K562 (cell line): ENCODE data around the gene PSMC3IP. TPM values are rescaled to one million over a fixed set of nuclear protein-coding genes. Genes with fewer than 3 reads are reported as not detected.

Experiments
- ATAC-seq: fragments of 200-7000 bp; cut with Tn5 transposase; 3 replicates; pipeline ENCODE4 v1.9.1; 2020; ENCODE audit warnings: moderate library complexity
- BruUV-seq: library from RNA; stranded (reverse); fragments of 400-500 nt; replicated peaks from 2 replicates; lab custom pipeline; 2021; lab: Mats Ljungman, UMichigan
- CTCF ChIA-PET: fragments of 300-600 bp; formaldehyde crosslinking; extraction: SDS; loops from one replicate; lab custom pipeline; 2021; ENCODE audit warnings: low intra/inter-chr PET ratio; lab: Yijun Ruan, JAX
- POLR2A ChIA-PET: fragments of 300-600, 350-650 bp; sonication (Branson Sonifier 250); formaldehyde crosslinking; extraction: SDS; loops from one replicate; lab custom pipeline; 2021; ENCODE audit warnings: antibody characterized with exemption, inconsistent platforms; lab: Yijun Ruan, JAX
- DNase-seq, 4 experiments: peaks; one replicate each; pipeline versions ENCODE4 v3.0.0 to v3.0.0-alpha.2; 2011 to 2018; ENCODE audit warnings: low spot score in 3 of 4, mixed read lengths in 3 of 4; ENCODE audit errors: extremely low read depth in 1 of 4
- FAIRE-seq: peaks from 2 replicates; lab custom pipeline; 2011; peaks lifted over from hg19 to GRCh38; lab: Jason Lieb, UNC
- H2AFZ ChIP-seq: 2 replicates; pipeline ENCODE4 v1.6.0; 2011; ENCODE audit warnings: low read depth, low read length, control low read depth, inconsistent platforms
- H3K27ac ChIP-seq: fragments of 200-600 bp; 3 replicates; pipeline ENCODE4 v1.8.0; 2011; ENCODE audit warnings: low read depth, mild to moderate bottlenecking, control low read depth, inconsistent platforms, low read length, moderate library complexity, mixed read lengths; ENCODE audit errors: extremely low read depth
- H3K27me3 ChIP-seq, 2 experiments: fragments of 300-600 bp in 1 of 2; 2 replicates in 1 of 2; 3 replicates in 1 of 2; pipeline versions ENCODE4 v1.6.0 to v1.8.0; 2011; ENCODE audit warnings: inconsistent platforms in 2 of 2, low read length in 2 of 2, mild to moderate bottlenecking in 1 of 2, mixed read lengths in 1 of 2, moderate library complexity in 1 of 2; ENCODE audit not compliant: control insufficient read depth in 2 of 2, insufficient read depth in 2 of 2
- H3K36me3 ChIP-seq: fragments of 300-600 bp; 3 replicates; pipeline ENCODE4 v1.8.0; 2011; ENCODE audit warnings: mild to moderate bottlenecking, low read length, inconsistent platforms; ENCODE audit not compliant: control insufficient read depth, insufficient read depth
- H3K4me1 ChIP-seq, 2 experiments: fragments of 200-600 bp in 1 of 2; replicated peaks in 1 of 2; 2 replicates in 1 of 2; 3 replicates in 1 of 2; pipeline versions ENCODE4 v1.5.1 to v1.8.0; 2011; ENCODE audit warnings: inconsistent platforms in 2 of 2, low read length in 2 of 2, mild to moderate bottlenecking in 1 of 2, mixed read lengths in 1 of 2, moderate library complexity in 1 of 2; ENCODE audit not compliant: control insufficient read depth in 2 of 2, insufficient read depth in 2 of 2
- H3K4me2 ChIP-seq: 2 replicates; pipeline ENCODE4 v1.6.1; 2011; ENCODE audit warnings: low read length, control low read depth, inconsistent platforms, mixed read lengths; ENCODE audit not compliant: insufficient read depth
- H3K4me3 ChIP-seq: fragments of 200-600 bp; sonication (generic), shearing (Covaris generic); 2 replicates; pipeline ENCODE4 v1.5.1; 2016; ENCODE audit warnings: control low read depth, inconsistent platforms
- H3K79me2 ChIP-seq: fragments of 200-600 bp; 3 replicates; pipeline ENCODE4 v1.8.0; 2011; ENCODE audit warnings: low read length, inconsistent platforms; ENCODE audit not compliant: control insufficient read depth, insufficient read depth
- H3K9ac ChIP-seq, 2 experiments: 2 replicates each; pipeline versions ENCODE4 v1.6.0 to v1.6.1; 2011; ENCODE audit warnings: low read depth in 2 of 2, low read length in 2 of 2, control low read depth in 1 of 2, inconsistent platforms in 1 of 2, mild to moderate bottlenecking in 1 of 2, mixed read lengths in 1 of 2; ENCODE audit not compliant: insufficient read depth in 1 of 2
- H3K9me1 ChIP-seq: one replicate; pipeline ENCODE4 v1.6.0; 2011; ENCODE audit warnings: inconsistent platforms, mild to moderate bottlenecking, low read length, moderate library complexity; ENCODE audit not compliant: control insufficient read depth, insufficient read depth
- H3K9me3 ChIP-seq: replicated peaks from 2 replicates; pipeline ENCODE4 v1.5.1; 2011; ENCODE audit warnings: low read depth, low read length, inconsistent platforms; ENCODE audit not compliant: control insufficient read depth, insufficient read depth
- H4K20me1 ChIP-seq: replicated peaks from 2 replicates; pipeline ENCODE4 v1.6.1; 2011; ENCODE audit warnings: low read length, inconsistent platforms, mixed read lengths; ENCODE audit not compliant: control insufficient read depth, insufficient read depth
- CEBPG ChIP-seq, 3 experiments: fragments of 200-800 bp in 1 of 3; sonication (Bioruptor generic) in 1 of 3; sonication (generic) in 1 of 3; formaldehyde crosslinking in 1 of 3; IDR thresholded peaks in 2 of 3; conservative IDR thresholded peaks in 1 of 3; 2 replicates each; pipeline versions ENCODE4 v1.6.1 to v1.8.0; 2016 to 2022; ENCODE audit warnings: missing compliant biosample characterization in 2 of 3, missing genetic modification characterization in 2 of 3, mild to moderate bottlenecking in 1 of 3, missing genetic modification reagents in 1 of 3
- CREM ChIP-seq: IDR thresholded peaks from 2 replicates; pipeline ENCODE4 v1.6.1; 2014; ENCODE audit warnings: antibody characterized with exemption, low read depth
- E2F4 ChIP-seq: sonication (generic); formaldehyde crosslinking; IDR thresholded peaks from 2 replicates; pipeline ENCODE4 v1.8.0; 2022; ENCODE audit warnings: mild to moderate bottlenecking, low read depth, missing genetic modification reagents
- FOXA1 ChIP-seq: fragments of 450-650 bp; IDR thresholded peaks from 2 replicates; pipeline ENCODE4 v1.6.1; 2016; ENCODE audit warnings: mild to moderate bottlenecking, borderline replicate concordance
- HDAC2 ChIP-seq: fragments of 450-650 bp; IDR thresholded peaks from 2 replicates; pipeline ENCODE4 v1.6.1; 2016; ENCODE audit warnings: mild to moderate bottlenecking
- MYNN ChIP-seq, 2 experiments: sonication (generic); formaldehyde crosslinking in 1 of 2; IDR thresholded peaks; 2 replicates each; pipeline versions ENCODE4 v1.5.0 to v1.6.1; 2016 to 2020; ENCODE audit warnings: antibody characterized with exemption in 1 of 2, missing genetic modification reagents in 1 of 2
- NELFE ChIP-seq: IDR thresholded peaks from 2 replicates; pipeline ENCODE4 v1.6.1; 2011; ENCODE audit warnings: mild to moderate bottlenecking; ENCODE audit not compliant: insufficient read depth, insufficient read length
- PHF20 ChIP-seq: fragments of 450-650 bp; IDR thresholded peaks from 2 replicates; pipeline ENCODE4 v1.6.1; 2018; ENCODE audit not compliant: partially characterized antibody
- POU5F1 ChIP-seq: fragments of 150-350 bp; IDR thresholded peaks from 2 replicates; pipeline ENCODE4 v1.6.1; 2014; ENCODE audit warnings: borderline replicate concordance, low read length, low read depth, mild to moderate bottlenecking; ENCODE audit not compliant: partially characterized antibody
- SMARCC2 ChIP-seq: fragments of 450-650 bp; IDR thresholded peaks from 2 replicates; pipeline ENCODE4 v1.6.1; 2017; ENCODE audit warnings: antibody characterized with exemption, moderate library complexity, mild to moderate bottlenecking, low read depth
- WGBS: fragments of 100-300 bp; shearing (Covaris generic); methylation state at CpG from one replicate; pipeline ENCODE4 v1.1.6; 2016; ENCODE audit warnings: low coverage, mixed read lengths; ENCODE audit not compliant: insufficient coverage; ENCODE audit errors: missing lambda C conversion rate; 5-methylcytosine and 5-hydroxymethylcytosine counted together
- in situ Hi-C: fragments of 300-500 bp; cut with MboI; formaldehyde crosslinking; loops from 4 replicates; pipeline ENCODE4 v1.15.0; 2018; ENCODE audit warnings: inconsistent platforms, mixed read lengths
- intact Hi-C: fragments of 100-400 bp; cut with micrococcal nuclease; formaldehyde crosslinking; loops from 2 replicates; pipeline ENCODE4 v1.14.2; 2022
- polyA plus RNA-seq, 8 experiments: library from polyadenylated mRNA; depleted of rRNA in 4 of 8; stranded (reverse) in 5 of 8; unstranded in 3 of 8; fragments of >200 nt; fragmentation: Nextera tagmentation in 2 of 8; fragmentation: Illumina TruSeq in 1 of 8; extraction: Ambion mirVana in 2 of 8; extraction: Trizol in 1 of 8; gene quantifications; 2 replicates each; pipeline versions ENCODE4 v1.2.1 to v1.2.3, GENCODE V29; 2011 to 2014; ENCODE audit warnings: inconsistent platforms in 1 of 8, missing spikeins in 1 of 8
- total RNA-seq, 7 experiments: library from RNA; depleted of rRNA in 6 of 7; stranded (reverse); fragments of >200 nt in 6 of 7; fragmentation: Illumina TruSeq in 2 of 7; extraction: Trizol in 2 of 7; gene quantifications; 2 replicates each; pipeline versions ENCODE4 v1.2.1 to v1.2.3, GENCODE V29; 2011 to 2021; ENCODE audit warnings: low replicate concordance in 1 of 7

Gene PSMC3IP
- total and polyA plus RNA-seq, 9 of the 15 experiments (the other 6 are each of a cell fraction or from before 2014, with no cell fraction given): 13.8 to 65.6 (median 32.8) TPM

- TF ChIP-seq CREM (peak; percentile 77), NELFE (no peak), SMARCC2 (0 out of 2 replicates have a peak, but pooled peaks have one; percentile 38), E2F4 (no peak)
- TF ChIP-seq, all 486 proteins: peak for 95
These were observed 45.8 kb downstream of the PSMC3IP start (continued) for GRCh38 chr17:42531455-42532354.

- Histone ChIP-seq H3K9ac (peak overlapping the region in 1 of 2 experiments; percentile 23; a peak in 1 of 4 replicates), H4K20me1 (no peaks in the 10 kb centered on the region), H2AFZ (no peak overlapping the region), H3K27me3 (no peaks in the 10 kb centered on the region), H3K4me2 (no peak overlapping the region), H3K36me3 (no peaks in the 10 kb centered on the region)
- FAIRE-seq: no peak
- 64% methylated on average over 2 of the region's 2 CpGs for WGBS
- BruUV-seq: no TSS peak
- no peak for DNase-seq
- in situ Hi-C loops: no loop called here
- POLR2A ChIA-PET: interaction anchor here (0.8 to 1.3 kb wide), 2 partner anchors 11 to 242 kb away, joined by 3 to 11 read pairs; no protein-coding TSS in a partner anchor
- no peak for ATAC-seq
- intact Hi-C loops: no loop called here
- TF ChIP-seq HDAC2: no peak
- no peak for TF ChIP-seq CEBPG (CRISPR knock-in tag; IDR thresholded peaks at IDR 0.05)
- no peak for TF ChIP-seq CEBPG (tag; conservative IDR thresholded peaks at IDR 0.05 in 1 of 2, IDR thresholded peaks at IDR 0.05 in 1 of 2)
- TF ChIP-seq POU5F1: no peak
- no peak for TF ChIP-seq MYNN (IDR thresholded peaks at IDR 0.05)
- no peak for TF ChIP-seq MYNN (CRISPR knock-in tag; IDR thresholded peaks at IDR 0.05)
- peak; percentile 14 for TF ChIP-seq PHF20
- TF ChIP-seq FOXA1: 0 out of 2 replicates have a peak, but pooled peaks have one; percentile 31
- TF ChIP-seq, all 486 proteins: peak for 2
- CTCF ChIA-PET: no interaction called here
- Histone ChIP-seq H3K27ac (peak overlapping the region; percentile 27; the same call in 1 of the 3 replicates), H3K9me1 (no peaks in the 10 kb centered on the region), H3K4me3 (no peak overlapping the region), H3K9me3 (no peaks in the 10 kb centered on the region), H3K79me2 (peaks cover 4% of the 10 kb centered on the region; the same call in 2 of the 3 replicates), H3K4me1 (peaks cover 41 to 72% of the 10 kb centered on the region in 2 experiments)
These were observed 46.5 kb downstream of the PSMC3IP start for GRCh38 chr17:42530952-42531454.
